ENCODE data around the gene GABRD.

GRCh38 chr1:2078170-2078569 is 59.0 kb downstream of the GABRD start:
- TF ChIP-seq CTCF (conservative IDR thresholded peaks at IDR 0.05; ENCODE audit: low read length) (no peak), EZH2phosphoT487 (IDR thresholded peaks at IDR 0.05; ENCODE audit: borderline replicate concordance) (no peak)
